Nephron (organoid): ENCODE measurements around the gene C16orf89.

Experiments used
- H3K27ac Mint-ChIP-seq, 3 experiments: 2 replicates each; pipeline ENCODE4 v1.8.0; 2020; ENCODE audit warnings: mixed read lengths in 3 of 3, mild to moderate bottlenecking in 2 of 3, moderate library complexity in 1 of 3
- H3K27me3 Mint-ChIP-seq: 2 replicates; pipeline ENCODE4 v1.8.0; 2021; ENCODE audit warnings: low read depth, mild to moderate bottlenecking, moderate library complexity, mixed read lengths
- H3K36me3 Mint-ChIP-seq: 2 replicates; pipeline ENCODE4 v1.8.0; 2020; ENCODE audit warnings: low read depth, mixed read lengths
- H3K4me1 Mint-ChIP-seq: 2 replicates; pipeline ENCODE4 v1.8.0; 2020; ENCODE audit warnings: mixed read lengths
- H3K4me3 Mint-ChIP-seq, 3 experiments: 2 replicates each; pipeline ENCODE4 v1.8.0; 2020; ENCODE audit warnings: mild to moderate bottlenecking in 3 of 3, mixed read lengths in 3 of 3, moderate library complexity in 2 of 3
- H3K9me3 Mint-ChIP-seq: 2 replicates; pipeline ENCODE4 v1.8.0; 2020; ENCODE audit warnings: mixed read lengths
- TF ChIP-seq, protein P1 (sequence below), 3 experiments: fragments of 200-600 bp; sonication (generic); IDR thresholded peaks; one replicate each; pipeline ENCODE4 v1.5.0; 2021; ENCODE audit warnings: antibody characterized with exemption in 3 of 3; ENCODE audit not compliant: unreplicated experiment in 3 of 3

The C16orf89 gene

DNA sequence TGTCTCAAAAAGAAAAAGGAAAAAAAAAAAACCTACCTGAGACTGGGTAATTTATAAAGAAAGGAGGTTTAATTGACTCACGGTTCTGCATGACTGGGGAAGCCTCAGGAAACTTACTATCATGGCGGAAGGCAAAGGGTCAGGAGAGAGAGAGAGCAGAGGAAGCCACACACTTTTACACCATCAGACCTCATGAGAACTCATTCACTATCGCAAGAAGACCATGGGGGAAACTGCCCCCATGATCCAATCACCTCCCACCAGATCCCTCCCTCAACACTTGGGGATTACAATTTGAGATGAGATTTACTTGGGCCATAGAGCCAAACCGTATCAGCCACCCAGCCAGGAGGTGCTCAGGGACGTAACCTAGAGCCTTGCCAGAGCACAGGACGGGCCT, 52.9 kb downstream of the C16orf89 start:
- no peaks in the 10 kb centered on the region for H3K4me1 Mint-ChIP-seq
- H3K36me3 Mint-ChIP-seq, result no peaks in the 10 kb centered on the region
- H3K27ac Mint-ChIP-seq, result no peak overlapping the region

GRCh38 chr16:5011637-5012036, 54.1 kb downstream of the C16orf89 start:
- no peaks in the 10 kb centered on the region for H3K36me3 Mint-ChIP-seq
- TF ChIP-seq, protein P1, sequence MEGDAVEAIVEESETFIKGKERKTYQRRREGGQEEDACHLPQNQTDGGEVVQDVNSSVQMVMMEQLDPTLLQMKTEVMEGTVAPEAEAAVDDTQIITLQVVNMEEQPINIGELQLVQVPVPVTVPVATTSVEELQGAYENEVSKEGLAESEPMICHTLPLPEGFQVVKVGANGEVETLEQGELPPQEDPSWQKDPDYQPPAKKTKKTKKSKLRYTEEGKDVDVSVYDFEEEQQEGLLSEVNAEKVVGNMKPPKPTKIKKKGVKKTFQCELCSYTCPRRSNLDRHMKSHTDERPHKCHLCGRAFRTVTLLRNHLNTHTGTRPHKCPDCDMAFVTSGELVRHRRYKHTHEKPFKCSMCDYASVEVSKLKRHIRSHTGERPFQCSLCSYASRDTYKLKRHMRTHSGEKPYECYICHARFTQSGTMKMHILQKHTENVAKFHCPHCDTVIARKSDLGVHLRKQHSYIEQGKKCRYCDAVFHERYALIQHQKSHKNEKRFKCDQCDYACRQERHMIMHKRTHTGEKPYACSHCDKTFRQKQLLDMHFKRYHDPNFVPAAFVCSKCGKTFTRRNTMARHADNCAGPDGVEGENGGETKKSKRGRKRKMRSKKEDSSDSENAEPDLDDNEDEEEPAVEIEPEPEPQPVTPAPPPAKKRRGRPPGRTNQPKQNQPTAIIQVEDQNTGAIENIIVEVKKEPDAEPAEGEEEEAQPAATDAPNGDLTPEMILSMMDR (IDR thresholded peaks at IDR 0.05; ENCODE audit: unreplicated experiment in 3 of 3), result no peak
- H3K4me1 Mint-ChIP-seq, result no peaks in the 10 kb centered on the region
- H3K27me3 Mint-ChIP-seq, result peaks cover 33% of the 10 kb centered on the region
- H3K9me3 Mint-ChIP-seq, result no peaks in the 10 kb centered on the region
- no peak overlapping the region for H3K4me3 Mint-ChIP-seq
- no peak overlapping the region for H3K27ac Mint-ChIP-seq

More for the DNA sequence above, 52.9 kb downstream of the C16orf89 start:
- TF ChIP-seq, protein P1 (IDR thresholded peaks at IDR 0.05; ENCODE audit: unreplicated experiment in 3 of 3), result no peak
- H3K9me3 Mint-ChIP-seq, result no peaks in the 10 kb centered on the region
- peaks cover 37% of the 10 kb centered on the region for H3K27me3 Mint-ChIP-seq
- H3K4me3 Mint-ChIP-seq, result no peak overlapping the region

DNA sequence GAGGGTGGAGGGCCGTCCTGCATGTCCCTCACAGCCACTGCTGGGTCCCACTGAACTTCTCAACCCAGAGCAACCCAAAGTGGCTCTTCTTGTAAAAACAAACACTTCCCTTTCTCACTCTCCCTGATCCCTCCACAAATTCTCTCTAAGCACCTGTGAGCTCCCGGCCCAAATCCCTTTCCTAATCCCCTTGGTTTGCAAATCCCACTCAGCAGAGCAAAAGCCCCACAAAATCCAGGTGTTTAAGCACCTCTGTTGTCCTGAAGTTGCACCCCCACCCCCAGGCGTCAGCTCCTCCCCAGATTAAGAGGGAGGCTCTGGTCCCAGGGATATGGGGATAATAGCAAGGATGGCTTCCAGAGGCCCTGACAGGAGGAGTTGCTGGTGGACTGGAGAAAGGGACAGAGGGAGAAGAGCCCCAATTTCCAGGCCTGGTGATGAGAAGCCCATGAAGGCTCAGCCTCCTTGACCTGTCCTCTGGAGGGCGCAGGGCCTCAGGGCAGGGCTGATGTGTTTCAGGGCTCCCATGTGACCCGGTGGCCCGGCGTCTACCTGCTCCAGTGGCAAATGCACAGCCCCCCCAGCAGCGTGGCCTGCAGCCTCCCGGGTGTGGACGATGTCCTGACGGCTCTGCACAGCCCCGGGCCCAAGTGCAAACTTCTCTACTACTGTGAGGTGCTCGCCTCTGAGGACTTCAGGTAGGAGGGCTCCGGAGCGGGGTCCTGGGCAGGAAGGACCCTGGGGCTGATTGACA, 55.0 kb downstream of the C16orf89 start:
- no peak overlapping the region for H3K4me3 Mint-ChIP-seq
- no peaks in the 10 kb centered on the region for H3K4me1 Mint-ChIP-seq
- no peaks in the 10 kb centered on the region for H3K9me3 Mint-ChIP-seq
- peaks cover 31% of the 10 kb centered on the region for H3K27me3 Mint-ChIP-seq
- H3K27ac Mint-ChIP-seq, result no peak overlapping the region
- no peaks in the 10 kb centered on the region for H3K36me3 Mint-ChIP-seq
- TF ChIP-seq, protein P1 (IDR thresholded peaks at IDR 0.05; ENCODE audit: unreplicated experiment in 3 of 3), result no peak

GRCh38 chr16:5008311-5008731, 57.4 kb downstream of the C16orf89 start:
- TF ChIP-seq, protein P1 (IDR thresholded peaks at IDR 0.05; ENCODE audit: unreplicated experiment in 3 of 3), result no peak
- H3K27me3 Mint-ChIP-seq, result peaks cover 31% of the 10 kb centered on the region
- H3K4me3 Mint-ChIP-seq, result no peak overlapping the region
- no peaks in the 10 kb centered on the region for H3K4me1 Mint-ChIP-seq
- H3K9me3 Mint-ChIP-seq, result no peaks in the 10 kb centered on the region
- no peak overlapping the region for H3K27ac Mint-ChIP-seq
- no peaks in the 10 kb centered on the region for H3K36me3 Mint-ChIP-seq

GRCh38 chr16:5007256-5007655, 58.5 kb downstream of the C16orf89 start:
- Mint-ChIP-seq H3K27me3 (peaks cover 24% of the 10 kb centered on the region), H3K27ac (no peak overlapping the region), H3K36me3 (no peaks in the 10 kb centered on the region), H3K4me1 (no peaks in the 10 kb centered on the region), H3K4me3 (no peak overlapping the region), H3K9me3 (no peaks in the 10 kb centered on the region)
- TF ChIP-seq, protein P1 (IDR thresholded peaks at IDR 0.05; ENCODE audit: unreplicated experiment in 3 of 3), result no peak
